HEK293 (cell line): Measurements from ENCODE around the gene SLC25A44.

Experiments used
- CTCF ChIA-PET: fragments of 350-600 bp; formaldehyde crosslinking; extraction: SDS; loops from one replicate; lab custom pipeline; 2021; ENCODE audit warnings: antibody characterized with exemption; lab: Yijun Ruan, JAX
- POLR2A ChIA-PET: fragments of 300-600 bp; formaldehyde crosslinking; extraction: SDS; loops from one replicate; lab custom pipeline; 2020; ENCODE audit warnings: antibody characterized with exemption, inconsistent platforms; lab: Yijun Ruan, JAX
- H3K27ac ChIP-seq: fragments of 200-500 bp; sonication (Bioruptor generic); 2 replicates; pipeline ENCODE4 v1.5.1; 2014; ENCODE audit warnings: low read depth, low read length, control low read depth, inconsistent platforms; ENCODE audit errors: extremely low read depth
- H3K36me3 ChIP-seq, 2 experiments: fragments of 200-500 bp in 1 of 2; sonication (Bioruptor generic) in 1 of 2; 1 replicate in 1 of 2; 2 replicates in 1 of 2; pipeline ENCODE4 v1.5.1; 2014 to 2017; ENCODE audit warnings: inconsistent platforms in 2 of 2, low read length in 2 of 2; ENCODE audit not compliant: control insufficient read depth in 2 of 2, insufficient read depth in 1 of 2
- H3K4me1 ChIP-seq: fragments of 200-500 bp; sonication (Bioruptor generic); 2 replicates; pipeline ENCODE4 v1.5.1; 2014; ENCODE audit warnings: mild to moderate bottlenecking, low read length, inconsistent platforms; ENCODE audit not compliant: control insufficient read depth, insufficient read depth
- H3K4me3 ChIP-seq: 2 replicates; pipeline ENCODE4 v1.5.1; 2011; ENCODE audit warnings: low read depth, mild to moderate bottlenecking, control low read depth, low read length, moderate library complexity
- H3K9me3 ChIP-seq: fragments of 200-500 bp; sonication (Bioruptor generic); 2 replicates; pipeline ENCODE4 v1.5.1; 2014; ENCODE audit warnings: low read depth, low read length, inconsistent platforms; ENCODE audit not compliant: control insufficient read depth, insufficient read depth
- GLI2 ChIP-seq: fragments of 450-650 bp; formaldehyde crosslinking; IDR thresholded peaks from 2 replicates; pipeline ENCODE4; 2017; ENCODE audit warnings: missing biosample characterization, missing genetic modification characterization, low read depth, borderline replicate concordance
- IKZF3 ChIP-seq: fragments of 450-650 bp; IDR thresholded peaks from 2 replicates; pipeline ENCODE4 v1.5.0; 2018; ENCODE audit warnings: missing biosample characterization, mild to moderate bottlenecking, missing genetic modification characterization, moderate library complexity
- SALL2 ChIP-seq: fragments of 450-650 bp; formaldehyde crosslinking; IDR thresholded peaks from 2 replicates; pipeline ENCODE4 v1.5.0; 2017; ENCODE audit warnings: missing biosample characterization, mild to moderate bottlenecking, missing genetic modification characterization, borderline replicate concordance
- SCRT1 ChIP-seq: fragments of 450-650 bp; formaldehyde crosslinking; IDR thresholded peaks from 2 replicates; pipeline ENCODE4 v1.5.1; 2016; ENCODE audit warnings: missing biosample characterization, missing genetic modification characterization, borderline replicate concordance
- SP2 ChIP-seq: fragments of 450-650 bp; formaldehyde crosslinking; IDR thresholded peaks from 2 replicates; pipeline ENCODE4 v1.5.1; 2016; ENCODE audit warnings: missing biosample characterization, missing genetic modification characterization
- SP3 ChIP-seq: fragments of 450-650 bp; formaldehyde crosslinking; IDR thresholded peaks from 2 replicates; pipeline ENCODE4 v1.5.1; 2016; ENCODE audit warnings: missing biosample characterization, missing genetic modification characterization
- ZBTB17 ChIP-seq: fragments of 450-650 bp; formaldehyde crosslinking; IDR thresholded peaks from 2 replicates; pipeline ENCODE4 v1.5.1; 2016; ENCODE audit warnings: missing biosample characterization, missing genetic modification characterization
- ZBTB20 ChIP-seq: fragments of 450-650 bp; formaldehyde crosslinking; IDR thresholded peaks from 2 replicates; pipeline ENCODE4 v1.5.1; 2016; ENCODE audit warnings: missing biosample characterization, missing genetic modification characterization
- ZBTB21 ChIP-seq: fragments of 450-650 bp; formaldehyde crosslinking; IDR thresholded peaks from 2 replicates; pipeline ENCODE4 v1.5.1; 2017; ENCODE audit warnings: missing biosample characterization, missing genetic modification characterization
- ZEB2 ChIP-seq: fragments of 450-650 bp; formaldehyde crosslinking; IDR thresholded peaks from 2 replicates; pipeline ENCODE4 v1.5.1; 2016; ENCODE audit warnings: missing biosample characterization, missing genetic modification characterization
- ZFP69B ChIP-seq: fragments of 450-650 bp; formaldehyde crosslinking; IDR thresholded peaks from 2 replicates; pipeline ENCODE4 v1.5.1; 2016; ENCODE audit warnings: missing biosample characterization, missing genetic modification characterization
- ZNF175 ChIP-seq: fragments of 450-650 bp; formaldehyde crosslinking; IDR thresholded peaks from 2 replicates; pipeline ENCODE4 v1.5.1; 2016; ENCODE audit warnings: missing biosample characterization, missing genetic modification characterization
- ZNF23 ChIP-seq: fragments of 450-650 bp; formaldehyde crosslinking; IDR thresholded peaks from 2 replicates; pipeline ENCODE4 v1.5.1; 2016; ENCODE audit warnings: missing biosample characterization, missing genetic modification characterization, borderline replicate concordance
- ZNF248 ChIP-seq: fragments of 450-650 bp; formaldehyde crosslinking; IDR thresholded peaks from 2 replicates; pipeline ENCODE4 v1.5.1; 2017; ENCODE audit warnings: missing biosample characterization, missing genetic modification characterization
- ZNF341 ChIP-seq: fragments of 450-650 bp; formaldehyde crosslinking; IDR thresholded peaks from 2 replicates; pipeline ENCODE4; 2016; ENCODE audit warnings: low read depth, missing biosample characterization, missing genetic modification characterization
- ZNF37A ChIP-seq: fragments of 450-650 bp; IDR thresholded peaks from 2 replicates; pipeline ENCODE4 v1.5.1; 2018; ENCODE audit warnings: missing biosample characterization, missing genetic modification characterization
- ZNF707 ChIP-seq: fragments of 450-650 bp; formaldehyde crosslinking; IDR thresholded peaks from 2 replicates; pipeline ENCODE4 v1.5.1; 2016; ENCODE audit warnings: missing biosample characterization, missing genetic modification characterization
- ZNF837 ChIP-seq: fragments of 450-650 bp; formaldehyde crosslinking; IDR thresholded peaks from 2 replicates; pipeline ENCODE4 v1.5.1; 2016; ENCODE audit warnings: missing biosample characterization, missing genetic modification characterization
- ZNF843 ChIP-seq: fragments of 450-650 bp; formaldehyde crosslinking; IDR thresholded peaks from 2 replicates; pipeline ENCODE4 v1.5.1; 2016; ENCODE audit warnings: missing biosample characterization, missing genetic modification characterization
- TF ChIP-seq, protein P1 (sequence below): fragments of 450-650 bp; formaldehyde crosslinking; IDR thresholded peaks from 2 replicates; pipeline ENCODE4 v1.5.1; 2016; ENCODE audit warnings: missing biosample characterization, missing genetic modification characterization
- TF ChIP-seq, protein P2 (sequence below): fragments of 450-650 bp; formaldehyde crosslinking; IDR thresholded peaks from 2 replicates; pipeline ENCODE4 v1.5.1; 2016; ENCODE audit warnings: missing biosample characterization, missing genetic modification characterization
- TF ChIP-seq, protein P3 (sequence below): fragments of 450-650 bp; formaldehyde crosslinking; IDR thresholded peaks from 2 replicates; pipeline ENCODE4 v1.5.1; 2016; ENCODE audit warnings: missing biosample characterization, missing genetic modification characterization, borderline replicate concordance
- TF ChIP-seq, protein P4 (sequence below): fragments of 450-650 bp; formaldehyde crosslinking; IDR thresholded peaks from 2 replicates; pipeline ENCODE4 v1.5.1; 2016; ENCODE audit warnings: missing biosample characterization, missing genetic modification characterization
- TF ChIP-seq, protein P5 (sequence below): fragments of 450-650 bp; formaldehyde crosslinking; IDR thresholded peaks from 2 replicates; pipeline ENCODE4 v1.5.1; 2016; ENCODE audit warnings: missing biosample characterization, missing genetic modification characterization
- TF ChIP-seq, protein P6 (sequence below): fragments of 450-650 bp; formaldehyde crosslinking; IDR thresholded peaks from 2 replicates; pipeline ENCODE4 v1.5.1; 2016; ENCODE audit warnings: missing biosample characterization, missing genetic modification characterization

SLC25A44 gene

DNA sequence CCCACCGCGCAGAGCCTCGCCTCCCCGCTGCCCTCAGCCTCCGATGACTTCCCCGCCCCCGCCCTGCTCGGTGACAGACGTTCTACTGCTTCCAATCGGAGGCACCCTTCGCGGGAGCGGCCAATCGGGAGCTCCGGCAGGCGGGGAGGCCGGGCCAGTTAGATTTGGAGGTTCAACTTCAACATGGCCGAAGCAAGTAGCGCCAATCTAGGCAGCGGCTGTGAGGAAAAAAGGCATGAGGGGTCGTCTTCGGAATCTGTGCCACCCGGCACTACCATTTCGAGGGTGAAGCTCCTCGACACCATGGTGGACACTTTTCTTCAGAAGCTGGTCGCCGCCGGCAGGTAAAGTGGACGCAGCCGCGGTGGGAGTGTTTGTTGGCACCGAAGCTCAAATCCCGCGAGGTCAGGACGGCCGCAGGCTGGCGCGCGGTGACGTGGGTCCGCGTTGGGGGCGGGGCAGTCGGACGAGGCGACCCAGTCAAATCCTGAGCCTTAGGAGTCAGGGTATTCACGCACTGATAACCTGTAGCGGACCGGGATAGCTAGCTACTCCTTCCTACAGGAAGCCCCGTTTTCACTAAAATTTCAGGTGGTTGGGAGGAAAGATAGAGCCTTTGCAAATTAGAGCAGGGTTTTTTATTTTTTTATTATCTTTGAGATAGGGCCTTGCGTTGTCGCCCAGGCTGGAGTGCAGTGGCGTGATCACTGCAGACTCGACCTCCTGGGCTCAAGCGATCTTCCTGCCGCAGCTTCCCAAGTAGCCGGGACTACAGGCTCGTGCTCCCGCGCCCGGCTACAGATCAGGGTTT lies 19.1 kb downstream of the SLC25A44 start, which contains the start of gene PMF1:
TSS of gene PMF1 (plus strand) at position 175 of the 811 bp plus-strand sequence. CDS start at position 184, 9 bp downstream.
- ChIA-PET POLR2A (interaction anchor here (0.5 to 2.7 kb wide), 29 partner anchors 8 to 236 kb away, joined by 3 to 49 read pairs (median 4); partner anchors contain the start of genes LMNA, MEX3A, SEMA4A and SLC25A44), CTCF (interaction anchor here (0.6 to 3.9 kb wide), 10 partner anchors 12 to 625 kb away, joined by 3 to 29 read pairs (median 3); no protein-coding TSS in a partner anchor)
- peak within 1 kb of the TSS; percentile 99 for H3K4me3 ChIP-seq
- no peak for TF ChIP-seq SALL2 (tag by site-specific recombination)
- TF ChIP-seq ZBTB20 (tag by site-specific recombination): no peak; the same call in 1 of the 2 replicates
- TF ChIP-seq ZBTB17: peak; percentile 97
- TF ChIP-seq, protein P1, sequence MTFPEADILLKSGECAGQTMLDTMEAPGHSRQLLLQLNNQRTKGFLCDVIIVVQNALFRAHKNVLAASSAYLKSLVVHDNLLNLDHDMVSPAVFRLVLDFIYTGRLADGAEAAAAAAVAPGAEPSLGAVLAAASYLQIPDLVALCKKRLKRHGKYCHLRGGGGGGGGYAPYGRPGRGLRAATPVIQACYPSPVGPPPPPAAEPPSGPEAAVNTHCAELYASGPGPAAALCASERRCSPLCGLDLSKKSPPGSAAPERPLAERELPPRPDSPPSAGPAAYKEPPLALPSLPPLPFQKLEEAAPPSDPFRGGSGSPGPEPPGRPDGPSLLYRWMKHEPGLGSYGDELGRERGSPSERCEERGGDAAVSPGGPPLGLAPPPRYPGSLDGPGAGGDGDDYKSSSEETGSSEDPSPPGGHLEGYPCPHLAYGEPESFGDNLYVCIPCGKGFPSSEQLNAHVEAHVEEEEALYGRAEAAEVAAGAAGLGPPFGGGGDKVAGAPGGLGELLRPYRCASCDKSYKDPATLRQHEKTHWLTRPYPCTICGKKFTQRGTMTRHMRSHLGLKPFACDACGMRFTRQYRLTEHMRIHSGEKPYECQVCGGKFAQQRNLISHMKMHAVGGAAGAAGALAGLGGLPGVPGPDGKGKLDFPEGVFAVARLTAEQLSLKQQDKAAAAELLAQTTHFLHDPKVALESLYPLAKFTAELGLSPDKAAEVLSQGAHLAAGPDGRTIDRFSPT: peak; percentile 97
- TF ChIP-seq ZNF23 (tag by site-specific recombination): no peak
- TF ChIP-seq, protein P2, sequence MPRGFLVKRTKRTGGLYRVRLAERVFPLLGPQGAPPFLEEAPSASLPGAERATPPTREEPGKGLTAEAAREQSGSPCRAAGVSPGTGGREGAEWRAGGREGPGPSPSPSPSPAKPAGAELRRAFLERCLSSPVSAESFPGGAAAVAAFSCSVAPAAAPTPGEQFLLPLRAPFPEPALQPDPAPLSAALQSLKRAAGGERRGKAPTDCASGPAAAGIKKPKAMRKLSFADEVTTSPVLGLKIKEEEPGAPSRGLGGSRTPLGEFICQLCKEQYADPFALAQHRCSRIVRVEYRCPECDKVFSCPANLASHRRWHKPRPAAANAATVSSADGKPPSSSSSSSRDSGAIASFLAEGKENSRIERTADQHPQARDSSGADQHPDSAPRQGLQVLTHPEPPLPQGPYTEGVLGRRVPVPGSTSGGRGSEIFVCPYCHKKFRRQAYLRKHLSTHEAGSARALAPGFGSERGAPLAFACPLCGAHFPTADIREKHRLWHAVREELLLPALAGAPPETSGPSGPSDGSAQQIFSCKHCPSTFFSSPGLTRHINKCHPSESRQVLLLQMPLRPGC (tag by site-specific recombination): peak; percentile 59
- TF ChIP-seq ZNF837 (tag by site-specific recombination): no peak
- TF ChIP-seq, protein P3, sequence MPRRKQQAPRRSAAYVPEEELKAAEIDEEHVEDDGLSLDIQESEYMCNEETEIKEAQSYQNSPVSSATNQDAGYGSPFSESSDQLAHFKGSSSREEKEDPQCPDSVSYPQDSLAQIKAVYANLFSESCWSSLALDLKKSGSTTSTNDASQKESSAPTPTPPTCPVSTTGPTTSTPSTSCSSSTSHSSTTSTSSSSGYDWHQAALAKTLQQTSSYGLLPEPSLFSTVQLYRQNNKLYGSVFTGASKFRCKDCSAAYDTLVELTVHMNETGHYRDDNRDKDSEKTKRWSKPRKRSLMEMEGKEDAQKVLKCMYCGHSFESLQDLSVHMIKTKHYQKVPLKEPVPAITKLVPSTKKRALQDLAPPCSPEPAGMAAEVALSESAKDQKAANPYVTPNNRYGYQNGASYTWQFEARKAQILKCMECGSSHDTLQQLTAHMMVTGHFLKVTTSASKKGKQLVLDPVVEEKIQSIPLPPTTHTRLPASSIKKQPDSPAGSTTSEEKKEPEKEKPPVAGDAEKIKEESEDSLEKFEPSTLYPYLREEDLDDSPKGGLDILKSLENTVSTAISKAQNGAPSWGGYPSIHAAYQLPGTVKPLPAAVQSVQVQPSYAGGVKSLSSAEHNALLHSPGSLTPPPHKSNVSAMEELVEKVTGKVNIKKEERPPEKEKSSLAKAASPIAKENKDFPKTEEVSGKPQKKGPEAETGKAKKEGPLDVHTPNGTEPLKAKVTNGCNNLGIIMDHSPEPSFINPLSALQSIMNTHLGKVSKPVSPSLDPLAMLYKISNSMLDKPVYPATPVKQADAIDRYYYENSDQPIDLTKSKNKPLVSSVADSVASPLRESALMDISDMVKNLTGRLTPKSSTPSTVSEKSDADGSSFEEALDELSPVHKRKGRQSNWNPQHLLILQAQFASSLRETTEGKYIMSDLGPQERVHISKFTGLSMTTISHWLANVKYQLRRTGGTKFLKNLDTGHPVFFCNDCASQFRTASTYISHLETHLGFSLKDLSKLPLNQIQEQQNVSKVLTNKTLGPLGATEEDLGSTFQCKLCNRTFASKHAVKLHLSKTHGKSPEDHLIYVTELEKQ (tag by site-specific recombination): no peak
- TF ChIP-seq, protein P4, sequence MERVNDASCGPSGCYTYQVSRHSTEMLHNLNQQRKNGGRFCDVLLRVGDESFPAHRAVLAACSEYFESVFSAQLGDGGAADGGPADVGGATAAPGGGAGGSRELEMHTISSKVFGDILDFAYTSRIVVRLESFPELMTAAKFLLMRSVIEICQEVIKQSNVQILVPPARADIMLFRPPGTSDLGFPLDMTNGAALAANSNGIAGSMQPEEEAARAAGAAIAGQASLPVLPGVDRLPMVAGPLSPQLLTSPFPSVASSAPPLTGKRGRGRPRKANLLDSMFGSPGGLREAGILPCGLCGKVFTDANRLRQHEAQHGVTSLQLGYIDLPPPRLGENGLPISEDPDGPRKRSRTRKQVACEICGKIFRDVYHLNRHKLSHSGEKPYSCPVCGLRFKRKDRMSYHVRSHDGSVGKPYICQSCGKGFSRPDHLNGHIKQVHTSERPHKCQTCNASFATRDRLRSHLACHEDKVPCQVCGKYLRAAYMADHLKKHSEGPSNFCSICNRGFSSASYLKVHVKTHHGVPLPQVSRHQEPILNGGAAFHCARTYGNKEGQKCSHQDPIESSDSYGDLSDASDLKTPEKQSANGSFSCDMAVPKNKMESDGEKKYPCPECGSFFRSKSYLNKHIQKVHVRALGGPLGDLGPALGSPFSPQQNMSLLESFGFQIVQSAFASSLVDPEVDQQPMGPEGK (tag by site-specific recombination): 0 out of 2 replicates have a peak, but pooled peaks have one; percentile 27
- peak; percentile 71 for TF ChIP-seq IKZF3 (tag by site-specific recombination)
- peak; percentile 85; the same call in 1 of the 2 replicates for TF ChIP-seq SCRT1 (tag by site-specific recombination)
- TF ChIP-seq ZNF843: peak; percentile 50; the same call in 1 of the 2 replicates
- no peak for TF ChIP-seq ZNF248 (tag by site-specific recombination)
- TF ChIP-seq ZNF175 (tag by site-specific recombination): no peak
- TF ChIP-seq SP2 (tag by site-specific recombination): peak; percentile 92
- TF ChIP-seq, protein P5, sequence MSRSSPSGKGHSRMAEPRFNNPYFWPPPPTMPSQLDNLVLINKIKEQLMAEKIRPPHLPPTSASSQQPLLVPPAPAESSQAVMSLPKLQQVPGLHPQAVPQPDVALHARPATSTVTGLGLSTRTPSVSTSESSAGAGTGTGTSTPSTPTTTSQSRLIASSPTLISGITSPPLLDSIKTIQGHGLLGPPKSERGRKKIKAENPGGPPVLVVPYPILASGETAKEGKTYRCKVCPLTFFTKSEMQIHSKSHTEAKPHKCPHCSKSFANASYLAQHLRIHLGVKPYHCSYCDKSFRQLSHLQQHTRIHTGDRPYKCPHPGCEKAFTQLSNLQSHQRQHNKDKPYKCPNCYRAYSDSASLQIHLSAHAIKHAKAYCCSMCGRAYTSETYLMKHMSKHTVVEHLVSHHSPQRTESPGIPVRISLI (tag by site-specific recombination): 0 out of 2 replicates have a peak, but pooled peaks have one; percentile 23
- peak; percentile 84 for TF ChIP-seq ZEB2 (tag by site-specific recombination)
- TF ChIP-seq ZFP69B (tag by site-specific recombination): peak; percentile 73
- no peak for TF ChIP-seq ZNF707 (tag by site-specific recombination)
- TF ChIP-seq ZNF341 (tag by site-specific recombination): peak; percentile 83
- TF ChIP-seq, protein P6, sequence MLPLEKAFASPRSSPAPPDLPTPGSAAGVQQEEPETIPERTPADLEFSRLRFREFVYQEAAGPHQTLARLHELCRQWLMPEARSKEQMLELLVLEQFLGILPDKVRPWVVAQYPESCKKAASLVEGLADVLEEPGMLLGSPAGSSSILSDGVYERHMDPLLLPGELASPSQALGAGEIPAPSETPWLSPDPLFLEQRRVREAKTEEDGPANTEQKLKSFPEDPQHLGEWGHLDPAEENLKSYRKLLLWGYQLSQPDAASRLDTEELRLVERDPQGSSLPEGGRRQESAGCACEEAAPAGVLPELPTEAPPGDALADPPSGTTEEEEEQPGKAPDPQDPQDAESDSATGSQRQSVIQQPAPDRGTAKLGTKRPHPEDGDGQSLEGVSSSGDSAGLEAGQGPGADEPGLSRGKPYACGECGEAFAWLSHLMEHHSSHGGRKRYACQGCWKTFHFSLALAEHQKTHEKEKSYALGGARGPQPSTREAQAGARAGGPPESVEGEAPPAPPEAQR (tag by site-specific recombination): no peak
- TF ChIP-seq SP3 (tag by site-specific recombination): peak; percentile 90
- TF ChIP-seq ZBTB21 (tag by site-specific recombination): peak; percentile 64
- no peak for TF ChIP-seq ZNF37A (tag by site-specific recombination)
- TF ChIP-seq GLI2 (tag by site-specific recombination): no peak

More for the DNA sequence above, 19.1 kb downstream of the SLC25A44 start, which contains the start of gene PMF1:
- Histone ChIP-seq H3K4me1 (no peaks in the 10 kb centered on the region), H3K9me3 (no peaks in the 10 kb centered on the region), H3K36me3 (peaks cover 8 to 43% of the 10 kb centered on the region in 2 experiments; a peak in 2 of 3 replicates), H3K27ac (peak within 1 kb of the TSS; percentile 91)
